Cardiac muscle cell (in vitro differentiated cells and primary cell): ENCODE data around the gene POFUT2. TPM values are rescaled to one million over a fixed set of nuclear protein-coding genes. Genes with fewer than 3 reads are reported as not detected.
"Not testable (repeated sequence)": the region's sequence is repeated elsewhere in the genome, so short reads cannot be mapped to it uniquely, and the experiment has no call there.

Experiments used
- DNase-seq, 2 donors: peaks; one replicate each; pipeline versions ENCODE4 v3.0.0 to v3.0.0-alpha.2; 2010 to 2017; ENCODE audit warnings: low read depth in 1 of 2, low spot score in 1 of 2
- H3K27ac ChIP-seq: fragments of 200-600 bp; sonication (generic); 2 replicates; pipeline ENCODE4 v1.5.1; 2016
- H3K27me3 ChIP-seq: fragments of 200-600 bp; sonication (generic); 2 replicates; pipeline ENCODE4 v1.6.0; 2016; ENCODE audit warnings: control low read depth
- H3K36me3 ChIP-seq: fragments of 200-600 bp; sonication (generic); 2 replicates; pipeline ENCODE4 v1.5.1; 2016; ENCODE audit warnings: control low read depth
- H3K4me1 ChIP-seq: fragments of 200-600 bp; sonication (generic); 2 replicates; pipeline ENCODE4 v1.8.1; 2017; ENCODE audit warnings: low read depth, mild to moderate bottlenecking, mixed run types
- H3K4me3 ChIP-seq: fragments of 200-600 bp; sonication (generic); 2 replicates; pipeline ENCODE4 v1.5.1; 2016; ENCODE audit warnings: mild to moderate bottlenecking
- H3K9me3 ChIP-seq: fragments of 200-600 bp; sonication (generic); 2 replicates; pipeline ENCODE4 v1.5.1; 2017; ENCODE audit warnings: low read depth, mild to moderate bottlenecking, control low read depth
- CTCF ChIP-seq: IDR thresholded peaks from 2 replicates; pipeline ENCODE4 v1.5.1; 2012; ENCODE audit warnings: low read depth, mild to moderate bottlenecking, low read length
- polyA plus RNA-seq: library from polyadenylated mRNA; unstranded; fragments of >200 nt; fragmentation: Nextera tagmentation; extraction: Ambion mirVana; gene quantifications from 2 replicates; pipeline ENCODE4 v1.2.1, GENCODE V29; 2016
- total RNA-seq: library from RNA; depleted of rRNA; stranded (reverse); fragments of >200 nt; gene quantifications from 2 replicates; pipeline ENCODE4 v1.2.3, GENCODE V29; 2016

Gene POFUT2
- total and polyA plus RNA-seq, 2 experiments from 2014 or later = 46.1 to 46.8 TPM

GRCh38 chr21:45319461-45320211 lies 31.9 kb upstream of the POFUT2 start:
- Histone ChIP-seq H3K27me3 (no peaks in the 10 kb centered on the region), H3K9me3 (no peaks in the 10 kb centered on the region), H3K4me3 (no peak overlapping the region), H3K27ac (peak overlapping the region; percentile 94), H3K36me3 (no peaks in the 10 kb centered on the region), H3K4me1 (peaks cover 20% of the 10 kb centered on the region)
- no peak for TF ChIP-seq CTCF
- DNase-seq = peak in 1 of 2 donors; percentile 79

GRCh38 chr21:45318556-45319404 lies 31.1 kb upstream of the POFUT2 start:
- peak in 1 of 2 donors; percentile 43 for DNase-seq
- H3K27ac ChIP-seq = peak overlapping the region; percentile 94
- peaks cover 20% of the 10 kb centered on the region for H3K4me1 ChIP-seq
- no peak for TF ChIP-seq CTCF
- H3K4me3 ChIP-seq = no peak overlapping the region
- H3K27me3 ChIP-seq = no peaks in the 10 kb centered on the region
- H3K9me3 ChIP-seq = no peaks in the 10 kb centered on the region
- no peaks in the 10 kb centered on the region for H3K36me3 ChIP-seq

GRCh38 chr21:45318146-45318555 lies 30.5 kb upstream of the POFUT2 start:
- no peak for TF ChIP-seq CTCF
- no peaks in the 10 kb centered on the region for H3K9me3 ChIP-seq
- H3K27me3 ChIP-seq = no peaks in the 10 kb centered on the region
- H3K4me3 ChIP-seq = no peak overlapping the region
- H3K4me1 ChIP-seq = peaks cover 20% of the 10 kb centered on the region
- H3K36me3 ChIP-seq = no peaks in the 10 kb centered on the region
- peak overlapping the region; percentile 94 for H3K27ac ChIP-seq
- DNase-seq = no peak

- Histone ChIP-seq H3K27me3 (no peaks in the 10 kb centered on the region), H3K27ac (no peak overlapping the region), H3K4me3 (no peak overlapping the region), H3K36me3 (no peaks in the 10 kb centered on the region), H3K4me1 (peaks cover 20% of the 10 kb centered on the region), H3K9me3 (no peaks in the 10 kb centered on the region)
- DNase-seq = peak in 1 of 2 donors; percentile 51
- TF ChIP-seq CTCF = no peak
Measured at GRCh38 chr21:45317398-45318145, 29.9 kb upstream of the POFUT2 start.

- no peak overlapping the region for H3K27ac ChIP-seq
- no peak overlapping the region for H3K4me3 ChIP-seq
- no peaks in the 10 kb centered on the region for H3K9me3 ChIP-seq
- peaks cover 20% of the 10 kb centered on the region for H3K4me1 ChIP-seq
- H3K36me3 ChIP-seq = no peaks in the 10 kb centered on the region
- no peaks in the 10 kb centered on the region for H3K27me3 ChIP-seq
- no peak for TF ChIP-seq CTCF
- DNase-seq = no peak
Measured at GRCh38 chr21:45316871-45317397, 29.2 kb upstream of the POFUT2 start.

GRCh38 chr21:45315676-45316470 lies 28.2 kb upstream of the POFUT2 start:
- H3K36me3 ChIP-seq, H3K27ac ChIP-seq, DNase-seq, H3K27me3 ChIP-seq, H3K9me3 ChIP-seq, H3K4me3 ChIP-seq: not testable (repeated sequence)
- peaks cover 20% of the 10 kb centered on the region for H3K4me1 ChIP-seq
